Activated naive CD4-positive, alpha-beta T cell treated with Interleukin-2 at 50 U/mL for 16 hours (primary cell): ENCODE results near the gene SLC22A14.
"Not testable (repeated sequence)": the region's sequence is repeated elsewhere in the genome, so short reads cannot be mapped to it uniquely, and the experiment has no call there.

Experiments
- DNase-seq: peaks from one replicate; pipeline ENCODE4 v3.0.0-alpha.2; 2020

Gene SLC22A14

GRCh38 chr3:38281895-38282686 is at the start of gene SLC22A14:
SLC22A14 (plus strand) TSS chr3:38282294; CDS start chr3:38306027, 23,733 bp downstream.
- DNase-seq: no peak

GRCh38 chr3:38232701-38233100 is 49.4 kb upstream of the SLC22A14 start:
- DNase-seq: no peak

- DNase-seq: no peak
These were observed 46.6 kb upstream of the SLC22A14 start for GRCh38 chr3:38235466-38235865.

- DNase-seq: no peak
These were observed 43.6 kb upstream of the SLC22A14 start for GRCh38 chr3:38238416-38239008.

GRCh38 chr3:38242812-38243211 is 39.3 kb upstream of the SLC22A14 start:
- not testable (repeated sequence) for DNase-seq

GRCh38 chr3:38245930-38246329 is 36.2 kb upstream of the SLC22A14 start:
- DNase-seq: no peak

GRCh38 chr3:38247366-38248035 is 34.6 kb upstream of the SLC22A14 start:
- no peak for DNase-seq

GRCh38 chr3:38250198-38250597 is 31.9 kb upstream of the SLC22A14 start:
- no peak for DNase-seq

- no peak for DNase-seq
These were observed 30.9 kb upstream of the SLC22A14 start for GRCh38 chr3:38251197-38251596.

- DNase-seq: no peak
These were observed 28.4 kb upstream of the SLC22A14 start for GRCh38 chr3:38253704-38254103.

GRCh38 chr3:38254872-38255271 is 27.2 kb upstream of the SLC22A14 start:
- DNase-seq: no peak

- no peak for DNase-seq
These were observed 26.5 kb upstream of the SLC22A14 start for GRCh38 chr3:38255627-38256026.

GRCh38 chr3:38257583-38257982 is 24.5 kb upstream of the SLC22A14 start:
- DNase-seq: no peak

GRCh38 chr3:38260474-38260873 is 21.6 kb upstream of the SLC22A14 start:
- no peak for DNase-seq

GRCh38 chr3:38264353-38264771 is 17.7 kb upstream of the SLC22A14 start:
- DNase-seq: no peak

- no peak for DNase-seq
These were observed 17.3 kb upstream of the SLC22A14 start for GRCh38 chr3:38264779-38265178.

- no peak for DNase-seq
These were observed 16.3 kb upstream of the SLC22A14 start, which contains the start of gene SLC22A13 for GRCh38 chr3:38265604-38266307. SLC22A13 (plus strand) TSS chr3:38265812; CDS start chr3:38265861, 49 bp downstream.

- no peak for DNase-seq
These were observed 15.3 kb upstream of the SLC22A14 start for GRCh38 chr3:38266810-38267209.

- DNase-seq: no peak
These were observed 14.4 kb upstream of the SLC22A14 start for GRCh38 chr3:38267662-38268061.

- DNase-seq: no peak
These were observed 14.0 kb upstream of the SLC22A14 start for GRCh38 chr3:38268087-38268486.

GRCh38 chr3:38268522-38268921 is 13.6 kb upstream of the SLC22A14 start:
- DNase-seq: no peak

- no peak for DNase-seq
These were observed 11.5 kb upstream of the SLC22A14 start for GRCh38 chr3:38270606-38271005.

GRCh38 chr3:38271553-38271952 is 10.5 kb upstream of the SLC22A14 start:
- DNase-seq: no peak
